ENCODE results near the gene R3HDM2. TPM values are rescaled to one million over a fixed set of nuclear protein-coding genes. Genes with fewer than 3 reads are reported as not detected.

R3HDM2 gene
- total RNA-seq, 1 donor from 2014 or later: 86.8 TPM

GRCh38 chr12:57434517-57435223 is 3.8 kb upstream of the R3HDM2 start, which contains the start of gene INHBC:
Gene INHBC, plus strand, starts transcription at chr12:57434784. Its CDS starts 103 bp downstream, at chr12:57434887.
- no peak for TF ChIP-seq CTCF (IDR thresholded peaks at IDR 0.05; ENCODE audit: unreplicated experiment)
- Mint-ChIP-seq H3K27ac (peak within 1 kb of the TSS; percentile 10), H3K27me3 (peaks cover 3% of the 10 kb centered on the region), H3K4me1 (ENCODE audit: low read depth) (peaks cover 23% of the 10 kb centered on the region), H3K4me3 (ENCODE audit: low read depth) (no peak within 1 kb of the TSS), H3K9me3 (ENCODE audit: low read depth) (no peaks in the 10 kb centered on the region), H3K36me3 (ENCODE audit: insufficient read depth) (no peaks in the 10 kb centered on the region)
- no peak for DNase-seq (ENCODE audit: low spot score, unreplicated experiment)

GRCh38 chr12:57433370-57433769 is 2.5 kb upstream of the R3HDM2 start:
- Mint-ChIP-seq H3K4me1 (ENCODE audit: low read depth) (peaks cover 27% of the 10 kb centered on the region), H3K4me3 (ENCODE audit: low read depth) (no peak overlapping the region), H3K27me3 (peaks cover 3% of the 10 kb centered on the region), H3K27ac (no peak overlapping the region), H3K36me3 (ENCODE audit: insufficient read depth) (no peaks in the 10 kb centered on the region), H3K9me3 (ENCODE audit: low read depth) (no peaks in the 10 kb centered on the region)
- DNase-seq (ENCODE audit: low spot score, unreplicated experiment): no peak
- TF ChIP-seq CTCF (IDR thresholded peaks at IDR 0.05; ENCODE audit: unreplicated experiment): no peak

- H3K4me1 Mint-ChIP-seq (ENCODE audit: low read depth): peaks cover 27% of the 10 kb centered on the region
- H3K27ac Mint-ChIP-seq: peak overlapping the region; percentile 98
- no peak for DNase-seq (ENCODE audit: low spot score, unreplicated experiment)
- no peaks in the 10 kb centered on the region for H3K36me3 Mint-ChIP-seq (ENCODE audit: insufficient read depth)
- H3K4me3 Mint-ChIP-seq (ENCODE audit: low read depth): peak overlapping the region; percentile 87
- H3K27me3 Mint-ChIP-seq: peaks cover 3% of the 10 kb centered on the region
- H3K9me3 Mint-ChIP-seq (ENCODE audit: low read depth): no peaks in the 10 kb centered on the region
- TF ChIP-seq CTCF (IDR thresholded peaks at IDR 0.05; ENCODE audit: unreplicated experiment): no peak
These were observed 878 bp upstream of the R3HDM2 start for GRCh38 chr12:57431654-57432188.

- Mint-ChIP-seq H3K36me3 (ENCODE audit: insufficient read depth) (peaks cover 2% of the 10 kb centered on the region), H3K27ac (peak overlapping the region; percentile 98), H3K4me3 (ENCODE audit: low read depth) (peak overlapping the region; percentile 95), H3K9me3 (ENCODE audit: low read depth) (no peaks in the 10 kb centered on the region), H3K27me3 (peaks cover 1% of the 10 kb centered on the region), H3K4me1 (ENCODE audit: low read depth) (peaks cover 25% of the 10 kb centered on the region)
- peak; percentile 41 for TF ChIP-seq CTCF (IDR thresholded peaks at IDR 0.05; ENCODE audit: unreplicated experiment)
- peak; percentile 49 for DNase-seq (ENCODE audit: low spot score, unreplicated experiment)
These were observed 522 bp downstream of the R3HDM2 start for GRCh38 chr12:57430112-57430930.

- Mint-ChIP-seq H3K27ac (peak overlapping the region; percentile 97), H3K27me3 (no peaks in the 10 kb centered on the region), H3K9me3 (ENCODE audit: low read depth) (no peaks in the 10 kb centered on the region), H3K4me1 (ENCODE audit: low read depth) (peaks cover 23% of the 10 kb centered on the region), H3K36me3 (ENCODE audit: insufficient read depth) (peaks cover 3% of the 10 kb centered on the region), H3K4me3 (ENCODE audit: low read depth) (peak overlapping the region; percentile 95)
- DNase-seq (ENCODE audit: low spot score, unreplicated experiment): no peak
- no peak for TF ChIP-seq CTCF (IDR thresholded peaks at IDR 0.05; ENCODE audit: unreplicated experiment)
These were observed 1.3 kb downstream of the R3HDM2 start for GRCh38 chr12:57429473-57430111.

Measured in progenitor cell of endocrine pancreas (in vitro differentiated cells).